Naive thymus-derived CD8-positive, alpha-beta T cell (primary cell): ENCODE data around the gene ABI2. TPM values are rescaled to one million over a fixed set of nuclear protein-coding genes. Genes with fewer than 3 reads are reported as not detected.
"Not testable (repeated sequence)": the region's sequence is repeated elsewhere in the genome, so short reads cannot be mapped to it uniquely, and the experiment has no call there.

Experiments
- ATAC-seq, 2 donors: fragments of 150-1000 bp; cut with Tn5 transposase in 1 of 2; sonication (Bioruptor Pico), chemical (Tn5 transposase) in 1 of 2; 1 replicate in 1 of 2; 2 replicates in 1 of 2; pipeline ENCODE4 v1.10.0; 2021; ENCODE audit warnings: mild to moderate bottlenecking in 2 of 2, moderate library complexity in 2 of 2
- POLR2A ChIA-PET: fragments of 350-600 bp; sonication (Branson Sonifier 250); formaldehyde crosslinking; loops from one replicate; lab custom pipeline; 2021; ENCODE audit warnings: antibody characterized with exemption; lab: Charles Lee
- DNase-seq, 10 donors: peaks; one replicate each; pipeline versions ENCODE4 v3.0.0 to v3.0.0-alpha.2; 2020 to 2022
- H3K27ac Mint-ChIP-seq, 10 donors: one replicate each; pipeline ENCODE4 v1.8.0; 2020 to 2022; ENCODE audit warnings: mild to moderate bottlenecking in 10 of 10, mixed read lengths in 10 of 10, moderate library complexity in 4 of 10, inconsistent platforms in 1 of 10
- H3K27me3 Mint-ChIP-seq, 5 donors: one replicate each; pipeline ENCODE4 v1.8.0; 2021 to 2022; ENCODE audit warnings: mixed read lengths in 5 of 5
- H3K36me3 Mint-ChIP-seq, 3 donors: one replicate each; pipeline ENCODE4 v1.8.0; 2020 to 2022; ENCODE audit warnings: mixed read lengths in 3 of 3, mild to moderate bottlenecking in 2 of 3, inconsistent platforms in 1 of 3
- H3K4me1 Mint-ChIP-seq, 4 donors: one replicate each; pipeline ENCODE4 v1.8.0; 2021 to 2022; ENCODE audit warnings: mixed read lengths in 4 of 4
- H3K4me3 Mint-ChIP-seq, 10 donors: one replicate each; pipeline ENCODE4 v1.8.0; 2020 to 2022; ENCODE audit warnings: mild to moderate bottlenecking in 10 of 10, mixed read lengths in 10 of 10, moderate library complexity in 6 of 10, inconsistent platforms in 1 of 10
- H3K9me3 Mint-ChIP-seq, 9 donors: one replicate each; pipeline ENCODE4 v1.8.0; 2020 to 2022; ENCODE audit warnings: mixed read lengths in 9 of 9, mild to moderate bottlenecking in 3 of 9, inconsistent platforms in 1 of 9, moderate library complexity in 1 of 9
- polyA plus RNA-seq, 3 donors: library from polyadenylated mRNA; unstranded; fragments of 300-500 nt; fragmentation: Illumina TruSeq; gene quantifications; one replicate each; pipeline ENCODE4 v1.2.3, GENCODE V29; 2021
- total RNA-seq, 8 experiments: library from RNA in 2 of 8; stranded (reverse) in 2 of 8; gene quantifications; one replicate each; pipeline ENCODE4 v1.2.3 and lab custom pipeline; 2021 to 2026

Gene ABI2
- 10 to 100 TPM; 33.1 to 37.4 TPM for total RNA-seq
- 10 to 100 TPM; 27.0 to 30.8 (median 27.7) TPM for polyA plus RNA-seq
- total RNA-seq (lab: John Stamatoyannopoulos, UW), result 25.5 to 70.6 (median 54.5) reads per million in 6 experiments

GRCh38 chr2:203327901-203328759 is at the start of gene ABI2:
ABI2 (plus strand) TSS chr2:203328394; CDS start chr2:203328515, 121 bp downstream.
- DNase-seq (peak; percentile 33 to 78 (median 56)), ATAC-seq (peak; percentile 74 to 76)
- Mint-ChIP-seq H3K9me3 (no peaks in the 10 kb centered on the region), H3K27ac (peak within 1 kb of the TSS; percentile 86 to 99 (median 92)), H3K4me3 (peak within 1 kb of the TSS; percentile 80 to 99 (median 94)), H3K27me3 (no peaks in the 10 kb centered on the region), H3K36me3 (peaks cover 0 to 2% (median 0%) of the 10 kb centered on the region in 3 donors), H3K4me1 (peaks cover 12 to 38% (median 35%) of the 10 kb centered on the region in 4 donors)
- POLR2A ChIA-PET, result interaction anchor here (1.3 kb wide), 1 partner anchor 89 kb away, joined by 8 read pairs; the partner anchor contains the start of gene CYP20A1

- POLR2A ChIA-PET, result no interaction called here
- peaks cover 0 to 5% (median 1%) of the 10 kb centered on the region in 4 donors for H3K4me1 Mint-ChIP-seq
- no peak overlapping the region for H3K27ac Mint-ChIP-seq
- no peak overlapping the region for H3K4me3 Mint-ChIP-seq
- H3K27me3 Mint-ChIP-seq, result no peaks in the 10 kb centered on the region
- ATAC-seq (no peak), DNase-seq (no peak)
- peaks cover 0 to 82% (median 31%) of the 10 kb centered on the region in 3 donors for H3K36me3 Mint-ChIP-seq
- no peaks in the 10 kb centered on the region for H3K9me3 Mint-ChIP-seq
Observed at GRCh38 chr2:203279288-203279687, 48.9 kb upstream of the ABI2 start.

GRCh38 chr2:203280428-203281064 is 47.6 kb upstream of the ABI2 start:
- ATAC-seq (no peak), DNase-seq (no peak)
- Mint-ChIP-seq H3K36me3 (peaks cover 0 to 83% (median 35%) of the 10 kb centered on the region in 3 donors), H3K27ac (peak overlapping the region in 1 of 10 donors; percentile 24), H3K4me1 (peaks cover 0 to 5% (median 1%) of the 10 kb centered on the region in 4 donors), H3K4me3 (no peak overlapping the region), H3K27me3 (no peaks in the 10 kb centered on the region), H3K9me3 (no peaks in the 10 kb centered on the region)
- POLR2A ChIA-PET, result no interaction called here

- POLR2A ChIA-PET, result interaction anchor here (0.8 kb wide), 1 partner anchor 73 kb away, joined by 3 read pairs; no protein-coding TSS in a partner anchor
- Mint-ChIP-seq H3K4me3 (no peak overlapping the region), H3K36me3 (peaks cover 0 to 82% (median 31%) of the 10 kb centered on the region in 3 donors), H3K27ac (no peak overlapping the region), H3K4me1 (no peaks in the 10 kb centered on the region), H3K27me3 (no peaks in the 10 kb centered on the region), H3K9me3 (no peaks in the 10 kb centered on the region)
- DNase-seq (no peak), ATAC-seq (no peak)
Observed at GRCh38 chr2:203282101-203282500, 46.1 kb upstream of the ABI2 start.

GRCh38 chr2:203286532-203286931 is 41.7 kb upstream of the ABI2 start:
- Mint-ChIP-seq H3K27me3 (no peaks in the 10 kb centered on the region), H3K4me3 (no peak overlapping the region), H3K9me3 (no peaks in the 10 kb centered on the region), H3K27ac (peak overlapping the region in 1 of 10 donors; percentile 1), H3K36me3 (peaks cover 0 to 70% (median 23%) of the 10 kb centered on the region in 3 donors), H3K4me1 (peaks cover 0 to 6% (median under 1%) of the 10 kb centered on the region in 4 donors)
- POLR2A ChIA-PET, result interaction anchor here (0.7 kb wide), 1 partner anchor 71 kb away, joined by 4 read pairs; no protein-coding TSS in a partner anchor
- DNase-seq, result no peak
- no peak for ATAC-seq

- H3K9me3 Mint-ChIP-seq, result no peaks in the 10 kb centered on the region
- no peaks in the 10 kb centered on the region for H3K4me1 Mint-ChIP-seq
- no peaks in the 10 kb centered on the region for H3K27me3 Mint-ChIP-seq
- no peak for ATAC-seq
- H3K4me3 Mint-ChIP-seq, result no peak overlapping the region
- H3K36me3 Mint-ChIP-seq, result peaks cover 0 to 66% (median 16%) of the 10 kb centered on the region in 3 donors
- POLR2A ChIA-PET, result interaction anchor here (0.7 kb wide), 1 partner anchor 8 kb away, joined by 7 read pairs; no protein-coding TSS in a partner anchor
- no peak for DNase-seq
- peak overlapping the region in 1 of 10 donors; percentile 59 for H3K27ac Mint-ChIP-seq
Observed at GRCh38 chr2:203301667-203302066, 26.5 kb upstream of the ABI2 start.

GRCh38 chr2:203302586-203302985 is 25.6 kb upstream of the ABI2 start:
- peaks cover 6 to 67% (median 20%) of the 10 kb centered on the region in 3 donors for H3K36me3 Mint-ChIP-seq
- H3K27me3 Mint-ChIP-seq, H3K4me1 Mint-ChIP-seq, H3K27ac Mint-ChIP-seq, POLR2A ChIA-PET, H3K4me3 Mint-ChIP-seq, ATAC-seq, H3K9me3 Mint-ChIP-seq, DNase-seq: not testable (repeated sequence)

- DNase-seq (no peak), ATAC-seq (no peak)
- peaks cover 18 to 36% (median 29%) of the 10 kb centered on the region in 3 donors for H3K36me3 Mint-ChIP-seq
- no peaks in the 10 kb centered on the region for H3K27me3 Mint-ChIP-seq
- no peak overlapping the region for H3K4me3 Mint-ChIP-seq
- H3K4me1 Mint-ChIP-seq, result peaks cover 0 to 6% (median 3%) of the 10 kb centered on the region in 4 donors
- POLR2A ChIA-PET, result no interaction called here
- peaks cover 0 to 13% (median 2%) of the 10 kb centered on the region in 9 donors for H3K9me3 Mint-ChIP-seq
- H3K27ac Mint-ChIP-seq, result peak overlapping the region in 1 of 10 donors; percentile 57
Observed at GRCh38 chr2:203310688-203311436, 17.3 kb upstream of the ABI2 start.

GRCh38 chr2:203326356-203326755 is 1.8 kb upstream of the ABI2 start:
- Mint-ChIP-seq H3K27ac (peak overlapping the region in 8 of 10 donors; percentile 10 to 58 (median 34)), H3K27me3 (no peaks in the 10 kb centered on the region), H3K4me1 (peaks cover 12 to 33% (median 32%) of the 10 kb centered on the region in 4 donors), H3K36me3 (no peaks in the 10 kb centered on the region), H3K9me3 (no peaks in the 10 kb centered on the region), H3K4me3 (peak overlapping the region in 5 of 10 donors; percentile 4 to 42 (median 15))
- DNase-seq (no peak), ATAC-seq (no peak)
- POLR2A ChIA-PET, result no interaction called here

- ATAC-seq, result peak in 1 of 2 donors; percentile 28
- H3K4me1 Mint-ChIP-seq, result peaks cover 12 to 36% (median 34%) of the 10 kb centered on the region in 4 donors
- no peaks in the 10 kb centered on the region for H3K9me3 Mint-ChIP-seq
- peak overlapping the region; percentile 80 to 99 (median 93) for H3K4me3 Mint-ChIP-seq
- peak overlapping the region; percentile 76 to 99 (median 92) for H3K27ac Mint-ChIP-seq
- H3K36me3 Mint-ChIP-seq, result peaks cover 0 to 2% (median 0%) of the 10 kb centered on the region in 3 donors
- POLR2A ChIA-PET, result no interaction called here
- H3K27me3 Mint-ChIP-seq, result no peaks in the 10 kb centered on the region
- no peak for DNase-seq
Observed at GRCh38 chr2:203327582-203327900, 653 bp upstream of the ABI2 start.

- POLR2A ChIA-PET, result interaction anchor here (1.3 kb wide), 1 partner anchor 90 kb away, joined by 8 read pairs; the partner anchor contains the start of gene CYP20A1
- H3K9me3 Mint-ChIP-seq, result no peaks in the 10 kb centered on the region
Observed at GRCh38 chr2:203328760-203329540, 756 bp downstream of the ABI2 start.

More at GRCh38 chr2:203328760-203329540, 756 bp downstream of the ABI2 start:
- H3K27ac Mint-ChIP-seq, result peak overlapping the region; percentile 49 to 92 (median 65)
- H3K4me1 Mint-ChIP-seq, result peaks cover 12 to 41% (median 35%) of the 10 kb centered on the region in 4 donors
- peak in 7 of 10 donors; percentile 13 to 48 (median 33) for DNase-seq
- peaks cover 0 to 6% (median 0%) of the 10 kb centered on the region in 3 donors for H3K36me3 Mint-ChIP-seq
- H3K27me3 Mint-ChIP-seq, result no peaks in the 10 kb centered on the region
- peak; percentile 50 to 59 for ATAC-seq
- peak overlapping the region; percentile 80 to 95 (median 89) for H3K4me3 Mint-ChIP-seq
